H1 (cell line): ENCODE measurements around the gene KLHL1. TPM values are rescaled to one million over a fixed set of nuclear protein-coding genes. Genes with fewer than 3 reads are reported as not detected.

Experiments used
- CHD7 ChIP-seq: fragments of 300-600 bp; sonication (generic); IDR thresholded peaks from 2 replicates; pipeline ENCODE4 v1.7.1; 2012; ENCODE audit warnings: low read length, moderate library complexity, mild to moderate bottlenecking, inconsistent platforms; ENCODE audit not compliant: insufficient replicate concordance
- CREB1 ChIP-seq: IDR thresholded peaks from 2 replicates; pipeline ENCODE4 v1.6.1; 2012; ENCODE audit warnings: inconsistent platforms
- EP300 ChIP-seq, 2 experiments: IDR thresholded peaks; 1 replicate in 1 of 2; 2 replicates in 1 of 2; pipeline ENCODE4 v1.6.1; 2011 to 2012; ENCODE audit warnings: low read depth in 2 of 2, low read length in 2 of 2, mild to moderate bottlenecking in 2 of 2, borderline replicate concordance in 1 of 2, inconsistent platforms in 1 of 2, moderate library complexity in 1 of 2
- GABPA ChIP-seq: IDR thresholded peaks from 2 replicates; pipeline ENCODE4 v1.6.1; 2011; ENCODE audit warnings: mild to moderate bottlenecking, low read length, moderate library complexity, borderline replicate concordance; ENCODE audit not compliant: insufficient read depth
- HDAC2 ChIP-seq, 2 experiments: fragments of 300-600 bp in 1 of 2; sonication (generic) in 1 of 2; IDR thresholded peaks; 2 replicates each; pipeline ENCODE4 v1.6.1; 2011 to 2012; ENCODE audit warnings: low read depth in 2 of 2, low read length in 2 of 2, mild to moderate bottlenecking in 2 of 2, moderate library complexity in 2 of 2, borderline replicate concordance in 1 of 2, inconsistent platforms in 1 of 2
- PHF8 ChIP-seq: fragments of 200-600 bp; sonication (generic); conservative IDR thresholded peaks from 2 replicates; pipeline ENCODE4 v1.7.1; 2012; ENCODE audit warnings: low read depth, mild to moderate bottlenecking, inconsistent platforms, low read length, moderate library complexity
- SP4 ChIP-seq: IDR thresholded peaks from 2 replicates; pipeline ENCODE4 v1.6.1; 2012; ENCODE audit warnings: low read length, inconsistent platforms
- SUZ12 ChIP-seq: fragments of 200-600 bp; sonication (generic); IDR thresholded peaks from 2 replicates; pipeline ENCODE4 v1.6.1; 2012; ENCODE audit warnings: mild to moderate bottlenecking, inconsistent platforms, low read length, moderate library complexity, mixed read lengths
- TAF1 ChIP-seq: IDR thresholded peaks from 2 replicates; pipeline ENCODE4 v1.6.1; 2011; ENCODE audit warnings: mild to moderate bottlenecking, low read depth, low read length
- TEAD4 ChIP-seq: IDR thresholded peaks from 2 replicates; pipeline ENCODE4 v1.6.1; 2012; ENCODE audit warnings: low read depth, low read length, inconsistent platforms, mixed read lengths
- USF2 ChIP-seq: IDR thresholded peaks from 2 replicates; pipeline ENCODE4 v1.6.1; 2011; ENCODE audit warnings: low read length, improper control_type of control experiment
- polyA plus RNA-seq, 7 experiments: library from polyadenylated mRNA; depleted of rRNA in 3 of 7; stranded (reverse) in 5 of 7; unstranded in 2 of 7; fragments of >200 nt in 5 of 7; fragments of 200-250 nt in 2 of 7; gene quantifications; 1 replicate in 5 of 7; 2 replicates in 1 of 7; 4 replicates in 1 of 7; pipeline versions ENCODE4 v1.2.1 to v1.2.3, GENCODE V29; 2011 to 2013; ENCODE audit warnings: missing spikeins in 2 of 7, mixed read lengths in 2 of 7
- total RNA-seq: library from RNA; stranded (reverse); fragmentation: NEBNext Ultra II Directional; extraction: Animal tissue kit (Norgen Biotek cat#: 25700); gene quantifications from 2 replicates; pipeline ENCODE4 v1.2.1, GENCODE V29; 2021

The KLHL1 gene
- total and polyA plus RNA-seq, 2 of the 8 experiments (the other 6 are each of a cell fraction or from before 2014, with no cell fraction given): not detected

- no peak for TF ChIP-seq CHD7
- no peak for TF ChIP-seq TEAD4
- no peak for TF ChIP-seq CREB1
- TF ChIP-seq EP300 (IDR thresholded peaks at IDR 0.05; ENCODE audit: borderline replicate concordance in 1 of 2, low read depth in 2 of 2, low read length in 2 of 2): no peak
- TF ChIP-seq GABPA: no peak
- no peak for TF ChIP-seq USF2
- no peak for TF ChIP-seq SP4
- no peak for TF ChIP-seq SUZ12
- TF ChIP-seq PHF8: no peak
- no peak for TF ChIP-seq TAF1
- no peak for TF ChIP-seq HDAC2 (IDR thresholded peaks at IDR 0.05; ENCODE audit: borderline replicate concordance in 1 of 2, low read depth in 2 of 2, low read length in 2 of 2)
Measured at GRCh38 chr13:70080012-70080411, 28.2 kb downstream of the KLHL1 start (continued).
